ENCODE measurements around the gene ZNF569.

ZNF569 gene

DNA sequence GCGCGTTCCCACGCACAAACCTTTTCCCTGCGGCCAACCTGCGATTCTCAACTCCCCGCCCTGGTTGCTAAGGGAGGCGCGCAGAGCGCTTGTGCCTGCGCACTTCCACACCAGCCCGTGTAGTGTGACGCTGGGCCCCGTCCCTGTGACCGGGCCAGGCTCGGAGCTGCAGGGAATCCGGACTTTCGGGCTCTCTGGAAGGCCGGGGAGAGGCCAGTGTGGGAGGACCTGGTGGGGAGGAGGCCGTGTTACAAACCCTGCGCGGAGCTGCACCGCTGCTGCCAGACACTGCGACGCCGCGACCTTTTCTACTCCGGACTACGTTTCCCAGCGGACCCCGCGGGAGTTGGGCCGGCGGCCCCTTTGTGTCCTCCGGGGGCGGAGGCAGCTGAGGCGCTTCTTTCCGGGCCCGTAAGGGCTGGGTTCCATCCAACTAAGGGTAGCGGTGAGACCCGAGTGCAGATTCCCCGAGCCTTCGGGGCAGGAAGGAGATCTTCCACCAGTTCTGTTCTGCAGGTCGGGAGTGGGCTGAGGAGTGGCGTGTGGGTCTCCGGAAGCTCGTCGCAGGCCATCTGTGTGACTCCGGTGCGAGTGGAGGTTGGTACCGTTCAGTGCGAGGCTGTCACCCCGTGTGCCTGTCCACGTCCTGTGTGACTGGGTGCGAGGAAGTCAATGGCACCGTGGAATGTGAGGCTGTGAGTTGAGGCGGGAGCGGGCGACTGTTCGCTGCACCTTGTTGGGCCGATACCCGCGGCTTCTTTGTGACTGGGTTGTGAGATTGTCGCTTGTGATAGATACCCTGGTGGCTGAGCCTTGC is 1.9 kb upstream of the ZNF569 start, which contains the start of gene ZNF570:
Gene ZNF570, plus strand, starts transcription at position 396 of the 817 bp plus-strand sequence. CDS start 999 bp downstream, outside the sequence.
- TF ChIP-seq L3MBTL2 (conservative IDR thresholded peaks at IDR 0.05), result peak; percentile 59
- no peak for TF ChIP-seq ZNF384 (IDR thresholded peaks at IDR 0.05)
- CTCF ChIA-PET, result no interaction called here
- peak; percentile 76 for DNase-seq (ENCODE audit: extremely low spot score)
- POLR2A ChIA-PET, result interaction anchor here (1.0 to 1.3 kb wide), 4 partner anchors 8 to 125 kb away, joined by 3 to 10 read pairs (median 4); partner anchors contain the start of genes ZNF527, ZNF540, ZNF571 and ZNF793

DNA sequence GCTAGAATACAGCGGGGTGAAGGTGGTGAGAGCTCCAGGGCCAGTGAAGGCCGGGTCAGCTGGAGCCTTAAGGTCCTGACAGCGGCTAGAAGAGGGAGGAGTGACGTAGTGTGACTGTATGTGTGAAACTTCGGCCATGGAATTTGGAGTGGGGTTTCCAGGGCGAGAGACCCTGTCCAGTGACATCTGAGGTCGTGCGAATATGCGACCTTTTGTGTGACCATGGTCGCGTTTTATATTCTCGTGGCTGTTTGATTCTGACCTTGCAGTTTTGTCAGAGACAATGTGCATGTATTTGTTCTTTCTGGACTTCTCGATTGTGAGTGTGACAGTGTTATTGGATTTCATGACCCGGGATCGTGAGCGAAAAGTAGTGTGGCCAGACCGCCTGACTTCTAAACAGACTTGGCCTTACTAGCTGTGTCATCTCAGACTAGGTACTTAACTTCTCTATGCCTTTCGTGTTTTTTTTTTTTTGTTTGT is 405 bp upstream of the ZNF569 start:
- TF ChIP-seq FOXM1 (IDR thresholded peaks at IDR 0.05; ENCODE audit: borderline replicate concordance) (no peak), FOXA1 (IDR thresholded peaks at IDR 0.05) (no peak), ZNF384 (IDR thresholded peaks at IDR 0.05) (no peak), BHLHE40 (IDR thresholded peaks at IDR 0.05; ENCODE audit: borderline replicate concordance) (no peak), ARNT (IDR thresholded peaks at IDR 0.05) (no peak), TARDBP (IDR thresholded peaks at IDR 0.05) (no peak), SUZ12 (IDR thresholded peaks at IDR 0.05) (no peak), NFRKB (IDR thresholded peaks at IDR 0.05) (no peak), ELF4 (IDR thresholded peaks at IDR 0.05) (no peak), L3MBTL2 (conservative IDR thresholded peaks at IDR 0.05) (no peak), HDGF (IDR thresholded peaks at IDR 0.05; ENCODE audit: borderline replicate concordance) (no peak), CTBP1 (IDR thresholded peaks at IDR 0.05; ENCODE audit: borderline replicate concordance) (no peak), SP1 (IDR thresholded peaks at IDR 0.05) (no peak), LEF1 (IDR thresholded peaks at IDR 0.05; ENCODE audit: borderline replicate concordance) (no peak), FOXK2 (IDR thresholded peaks at IDR 0.05) (no peak)
- TF ChIP-seq, protein P1, sequence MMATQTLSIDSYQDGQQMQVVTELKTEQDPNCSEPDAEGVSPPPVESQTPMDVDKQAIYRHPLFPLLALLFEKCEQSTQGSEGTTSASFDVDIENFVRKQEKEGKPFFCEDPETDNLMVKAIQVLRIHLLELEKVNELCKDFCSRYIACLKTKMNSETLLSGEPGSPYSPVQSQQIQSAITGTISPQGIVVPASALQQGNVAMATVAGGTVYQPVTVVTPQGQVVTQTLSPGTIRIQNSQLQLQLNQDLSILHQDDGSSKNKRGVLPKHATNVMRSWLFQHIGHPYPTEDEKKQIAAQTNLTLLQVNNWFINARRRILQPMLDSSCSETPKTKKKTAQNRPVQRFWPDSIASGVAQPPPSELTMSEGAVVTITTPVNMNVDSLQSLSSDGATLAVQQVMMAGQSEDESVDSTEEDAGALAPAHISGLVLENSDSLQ (IDR thresholded peaks at IDR 0.05), result no peak
- CTCF ChIA-PET, result no interaction called here
- POLR2A ChIA-PET, result interaction anchor here (0.6 to 1.7 kb wide), 8 partner anchors 30 to 1253 kb away, joined by 3 to 10 read pairs (median 6); partner anchors contain the start of genes ZNF146, ZNF527, ZNF540 and ZNF565
- no peak for DNase-seq (ENCODE audit: extremely low spot score)

DNA sequence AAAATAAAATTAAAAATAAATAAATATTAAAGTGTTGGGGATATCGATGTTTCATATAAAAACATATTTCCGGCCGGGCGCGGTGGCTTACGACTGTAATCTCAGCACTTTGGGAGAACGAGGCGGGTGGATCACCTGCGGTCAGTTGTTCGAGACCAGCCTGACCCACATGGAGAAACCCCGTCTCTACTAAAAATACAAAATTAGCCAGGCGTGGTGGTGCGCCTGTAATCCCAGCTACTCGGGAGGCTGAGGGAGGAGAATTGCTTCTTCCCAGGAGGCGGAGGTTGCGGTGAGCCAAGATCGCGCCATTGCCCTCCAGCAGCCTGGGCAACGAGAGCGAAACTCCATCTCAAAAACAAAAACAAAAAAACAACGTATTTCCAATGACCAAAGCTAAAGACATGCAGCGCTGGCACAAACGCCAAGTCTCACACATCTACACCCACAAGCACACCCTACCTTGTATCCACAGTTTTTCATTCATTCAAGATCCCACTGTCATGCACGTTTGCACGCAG is 907 bp downstream of the ZNF569 start:
- TF ChIP-seq ELF4 (IDR thresholded peaks at IDR 0.05), result no peak
- no peak for TF ChIP-seq CTBP1 (IDR thresholded peaks at IDR 0.05; ENCODE audit: borderline replicate concordance)
- DNase-seq (ENCODE audit: extremely low spot score), result no peak
- ChIA-PET POLR2A (interaction anchor here (1.0 kb wide), 1 partner anchor 95 kb away, joined by 4 read pairs; the partner anchor contains the start of gene ZNF527), CTCF (no interaction called here)

DNA sequence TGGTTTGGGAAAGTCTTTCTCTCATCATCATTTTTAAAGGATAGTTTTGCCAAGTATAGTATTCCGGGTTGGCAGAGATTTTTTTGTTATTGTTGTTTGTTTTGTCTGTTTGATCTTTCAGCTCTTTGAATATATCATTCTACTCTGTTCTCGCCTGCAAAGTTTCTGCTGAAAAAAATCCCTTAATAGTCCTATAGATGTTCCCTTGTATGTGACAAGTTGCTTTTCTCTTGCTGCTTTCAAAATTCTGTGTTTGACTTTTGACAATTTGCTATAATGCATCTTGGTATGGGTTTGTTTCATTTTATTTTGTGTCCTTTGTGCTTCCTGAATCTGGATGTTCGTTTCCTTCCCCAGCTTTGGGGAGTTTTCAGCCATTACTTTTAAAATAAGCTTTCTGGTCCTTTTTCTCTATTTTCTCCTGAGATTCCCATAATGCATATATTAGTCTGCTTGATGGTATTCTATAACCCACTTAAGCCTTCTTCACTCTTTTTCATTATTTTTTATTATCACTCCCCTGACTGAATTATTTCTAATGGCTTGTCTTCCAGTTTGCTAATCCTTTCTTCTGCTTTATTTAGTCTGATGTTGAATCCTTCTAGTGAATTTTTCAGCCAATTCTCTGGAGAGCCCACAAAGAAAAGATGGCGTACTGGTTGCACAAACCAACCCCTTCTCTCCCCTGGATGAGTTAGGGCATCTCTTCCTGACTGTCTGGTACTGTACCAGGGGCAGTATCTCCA is 14.6 kb downstream of the ZNF569 start:
- CTCF ChIA-PET, result no interaction called here
- DNase-seq (ENCODE audit: extremely low spot score), result no peak
- POLR2A ChIA-PET, result no interaction called here
- TF ChIP-seq FOXM1 (IDR thresholded peaks at IDR 0.05; ENCODE audit: borderline replicate concordance) (no peak), FOXK2 (IDR thresholded peaks at IDR 0.05) (no peak), LEF1 (IDR thresholded peaks at IDR 0.05; ENCODE audit: borderline replicate concordance) (no peak), CTBP1 (IDR thresholded peaks at IDR 0.05; ENCODE audit: borderline replicate concordance) (no peak), ARNT (IDR thresholded peaks at IDR 0.05) (no peak), FOXA1 (IDR thresholded peaks at IDR 0.05) (no peak), ELF4 (IDR thresholded peaks at IDR 0.05) (no peak), ZNF384 (IDR thresholded peaks at IDR 0.05) (no peak), TARDBP (IDR thresholded peaks at IDR 0.05) (no peak), SP1 (IDR thresholded peaks at IDR 0.05) (no peak), BHLHE40 (IDR thresholded peaks at IDR 0.05; ENCODE audit: borderline replicate concordance) (no peak), L3MBTL2 (conservative IDR thresholded peaks at IDR 0.05) (no peak), HDGF (IDR thresholded peaks at IDR 0.05; ENCODE audit: borderline replicate concordance) (no peak), SUZ12 (IDR thresholded peaks at IDR 0.05) (no peak), NFRKB (IDR thresholded peaks at IDR 0.05) (no peak)
- TF ChIP-seq, protein P1 (IDR thresholded peaks at IDR 0.05), result no peak

DNA sequence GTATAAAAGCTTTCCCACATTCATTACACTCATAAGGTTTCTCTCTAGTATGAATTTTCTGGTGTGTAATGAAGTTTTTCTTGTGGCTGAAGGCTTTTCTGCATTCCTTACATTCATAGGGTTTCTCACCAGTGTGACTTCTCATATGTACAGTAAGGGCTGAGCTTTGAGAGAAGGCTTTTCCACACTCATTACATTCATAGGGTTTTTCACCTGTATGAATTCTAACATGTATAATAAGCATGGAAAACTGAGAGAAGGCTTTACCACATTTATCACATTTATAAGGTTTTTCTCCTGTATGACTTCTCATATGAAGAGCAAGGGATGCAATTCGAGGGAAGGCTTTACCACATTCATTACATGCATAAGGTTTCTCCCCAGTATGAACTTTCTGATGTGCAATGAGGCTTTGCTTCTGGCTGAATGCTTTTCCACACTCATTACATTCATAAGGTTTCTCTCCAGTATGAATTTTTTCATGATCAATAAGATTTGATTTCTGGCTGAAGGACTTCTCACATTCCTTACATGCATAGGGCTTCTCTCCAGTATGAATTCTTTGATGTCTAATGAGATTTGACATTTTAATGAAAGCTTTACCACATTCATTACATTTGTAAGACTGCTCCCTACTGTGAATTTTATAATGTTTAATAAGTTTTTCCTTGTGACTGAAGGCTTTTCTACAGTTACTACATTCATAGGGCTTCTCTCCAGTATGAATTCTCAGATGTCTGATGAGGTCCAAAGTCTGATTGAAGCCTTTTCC is 53.7 kb downstream of the ZNF569 start:
- ChIA-PET POLR2A (interaction anchor here (0.7 kb wide), 1 partner anchor 43 kb away, joined by 3 read pairs; the partner anchor contains the start of gene ZNF527), CTCF (no interaction called here)
- TF ChIP-seq NFRKB (IDR thresholded peaks at IDR 0.05) (no peak), FOXA1 (IDR thresholded peaks at IDR 0.05) (no peak), TARDBP (IDR thresholded peaks at IDR 0.05) (no peak), LEF1 (IDR thresholded peaks at IDR 0.05; ENCODE audit: borderline replicate concordance) (no peak), SUZ12 (IDR thresholded peaks at IDR 0.05) (no peak), BHLHE40 (IDR thresholded peaks at IDR 0.05; ENCODE audit: borderline replicate concordance) (no peak), FOXK2 (IDR thresholded peaks at IDR 0.05) (no peak), SP1 (IDR thresholded peaks at IDR 0.05) (no peak), L3MBTL2 (conservative IDR thresholded peaks at IDR 0.05) (no peak), ZNF384 (IDR thresholded peaks at IDR 0.05) (no peak), FOXM1 (IDR thresholded peaks at IDR 0.05; ENCODE audit: borderline replicate concordance) (no peak)
- TF ChIP-seq, protein P1 (IDR thresholded peaks at IDR 0.05), result no peak
- no peak for DNase-seq (ENCODE audit: extremely low spot score)
